UCSD-AML1 (cell line): ENCODE data around the gene EBP.

Experiments used
- DNase-seq: peaks from one replicate; lab custom pipeline; 2025; ENCODE audit not compliant: unreplicated experiment; lab: John Stamatoyannopoulos, UW

Gene EBP

GRCh38 chrX:48492293-48492910, 29.2 kb upstream of the EBP start:
- peak; percentile 26 for DNase-seq

DNA sequence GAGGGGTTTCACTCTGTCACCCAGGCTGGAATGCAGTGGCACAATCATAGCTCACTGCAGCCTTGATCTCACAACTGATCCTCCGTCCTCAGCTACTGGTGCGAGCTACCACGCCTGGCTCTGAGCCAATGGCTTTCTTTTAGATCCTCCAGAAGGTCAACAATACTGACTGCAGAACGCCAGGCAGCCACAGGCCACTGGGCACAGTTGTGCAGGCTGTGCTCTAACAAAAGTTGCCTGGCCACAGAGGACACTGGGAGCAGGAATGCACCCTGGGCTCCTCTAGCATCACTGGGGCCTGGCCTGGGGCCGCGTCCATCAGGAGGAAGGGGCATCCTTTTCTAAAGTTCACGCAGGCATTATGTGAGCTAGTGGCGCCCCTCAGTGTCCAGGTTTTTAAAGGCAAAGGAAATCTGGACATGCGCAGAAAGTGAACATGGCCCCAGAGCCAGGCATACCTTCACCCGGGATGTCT, 27.7 kb upstream of the EBP start:
- DNase-seq, result no peak

DNA sequence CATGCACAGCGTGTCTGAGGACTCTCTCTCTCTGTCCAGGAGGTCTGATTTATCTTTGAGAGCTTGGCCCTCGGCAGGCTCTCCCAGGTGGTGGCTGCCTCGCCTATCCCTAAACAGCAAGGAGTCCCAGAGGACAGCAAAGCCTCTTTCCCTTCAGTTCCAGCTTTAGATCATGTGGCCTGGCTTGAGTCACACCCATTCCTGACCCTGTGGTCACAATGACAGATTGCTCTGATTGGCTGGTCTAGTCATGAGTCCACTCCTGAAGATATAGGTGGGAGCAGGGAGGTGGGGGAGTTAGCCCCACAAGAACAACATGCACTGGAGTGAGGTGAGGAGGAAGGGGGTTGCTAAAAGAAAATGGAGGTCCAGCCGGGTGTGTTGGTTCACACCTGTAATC, 24.9 kb upstream of the EBP start:
- no peak for DNase-seq

GRCh38 chrX:48497871-48498270, 23.7 kb upstream of the EBP start:
- DNase-seq, result no peak

DNA sequence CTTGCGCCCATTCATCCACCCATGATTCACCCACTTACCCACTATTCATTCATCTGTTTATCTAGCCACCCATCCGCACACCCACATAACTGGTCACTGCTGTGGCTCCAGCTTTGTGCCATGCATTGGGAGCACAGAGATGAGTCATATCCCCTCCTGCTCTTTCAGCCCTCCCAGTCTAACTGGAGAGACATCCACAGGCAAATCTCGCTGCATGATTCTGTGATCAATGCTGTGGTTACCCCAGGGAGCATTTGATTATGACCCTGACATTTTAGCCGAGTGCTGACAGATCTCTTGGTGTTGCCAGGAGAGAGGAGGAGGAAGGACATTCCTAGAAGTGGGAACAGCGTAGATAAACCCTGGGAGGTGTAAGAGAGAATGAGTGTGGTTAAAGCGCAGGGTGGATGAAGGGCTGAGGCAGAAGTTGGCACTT, 23.2 kb upstream of the EBP start:
- DNase-seq, result no peak

GRCh38 chrX:48504261-48504660, 17.3 kb upstream of the EBP start:
- DNase-seq, result no peak

DNA sequence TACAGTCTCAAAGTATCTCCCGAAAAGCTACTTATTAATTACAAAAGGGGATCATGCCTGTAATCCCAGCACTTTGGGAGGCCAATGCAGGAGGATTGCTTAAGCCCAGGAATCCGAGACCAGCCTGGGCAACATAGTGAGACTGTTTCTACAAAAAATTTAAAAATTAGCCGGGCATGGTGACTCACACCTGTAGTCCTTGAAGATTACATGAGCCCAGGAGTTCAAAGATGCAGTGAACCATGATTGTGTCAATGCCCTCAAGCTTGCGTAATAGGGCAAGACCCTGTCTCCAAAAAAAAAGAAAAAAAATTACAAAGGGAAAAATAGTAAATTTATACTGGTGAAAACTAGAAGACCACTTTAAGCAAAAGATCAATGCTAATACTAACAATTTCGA, 16.1 kb upstream of the EBP start:
- no peak for DNase-seq

GRCh38 chrX:48507246-48507645, 14.4 kb upstream of the EBP start:
- DNase-seq, result no peak

- DNase-seq, result peak; percentile 81
Measured at GRCh38 chrX:48508400-48509244, 13.0 kb upstream of the EBP start, which contains the start of gene PORCN. PORCN (plus strand) TSS chrX:48508992; CDS start chrX:48509821, 829 bp downstream.

DNA sequence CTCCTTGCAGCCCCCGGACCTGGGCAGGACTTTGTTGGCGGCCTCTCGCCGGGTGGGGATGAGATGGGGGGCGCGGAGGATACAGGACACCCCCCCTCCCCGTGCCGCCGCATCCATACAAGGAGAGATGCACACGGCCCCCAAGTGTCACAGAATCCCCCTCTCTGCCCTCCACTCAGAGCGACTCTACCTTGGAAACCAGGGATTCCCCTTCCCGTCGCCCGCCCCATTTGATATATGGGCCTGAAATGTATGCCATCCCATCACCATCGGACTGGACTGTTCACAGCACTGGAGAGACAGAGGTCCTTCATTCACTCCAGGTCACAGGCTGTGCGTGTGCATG, 12.4 kb upstream of the EBP start:
- DNase-seq, result no peak

DNA sequence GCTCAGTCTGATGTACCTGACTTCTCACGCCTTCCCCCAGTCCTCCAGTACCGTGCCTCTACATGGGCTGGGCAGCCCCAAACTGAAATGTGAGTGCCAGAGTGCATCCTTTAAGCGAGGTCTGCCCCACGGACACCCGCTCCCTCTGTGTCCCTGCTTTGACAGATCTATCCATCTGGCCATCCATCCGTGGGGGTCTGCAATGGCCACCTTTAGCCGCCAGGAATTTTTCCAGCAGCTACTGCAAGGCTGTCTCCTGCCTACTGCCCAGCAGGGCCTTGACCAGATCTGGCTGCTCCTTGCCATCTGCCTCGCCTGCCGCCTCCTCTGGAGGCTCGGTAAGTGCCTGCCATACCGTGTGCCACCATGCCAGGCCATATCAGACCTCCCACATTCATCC, 12.0 kb upstream of the EBP start:
- no peak for DNase-seq

DNA sequence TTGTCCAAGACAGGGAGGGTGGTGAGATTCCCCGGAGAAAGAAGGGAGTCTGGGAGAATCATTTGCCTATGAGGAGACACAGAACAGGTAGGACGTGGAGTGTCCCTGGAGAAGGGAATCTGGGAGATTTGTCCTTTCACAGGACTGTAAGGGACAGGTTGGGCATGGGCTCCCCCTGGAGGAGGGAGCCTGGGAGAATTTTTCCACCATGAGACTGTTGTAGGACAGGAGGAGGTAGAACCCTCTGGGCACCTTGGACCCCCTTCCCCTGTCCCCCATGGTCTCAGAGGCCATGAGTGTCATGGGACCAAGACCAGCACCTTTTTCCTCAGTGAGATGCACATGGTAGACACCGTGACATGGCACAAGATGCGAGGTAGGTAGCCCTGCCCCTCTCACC, 10.0 kb upstream of the EBP start:
- DNase-seq, result peak; percentile 14

- DNase-seq, result no peak
Measured at GRCh38 chrX:48512371-48512935, 9.2 kb upstream of the EBP start.

- no peak for DNase-seq
Measured at GRCh38 chrX:48513670-48514069, 7.9 kb upstream of the EBP start.

DNA sequence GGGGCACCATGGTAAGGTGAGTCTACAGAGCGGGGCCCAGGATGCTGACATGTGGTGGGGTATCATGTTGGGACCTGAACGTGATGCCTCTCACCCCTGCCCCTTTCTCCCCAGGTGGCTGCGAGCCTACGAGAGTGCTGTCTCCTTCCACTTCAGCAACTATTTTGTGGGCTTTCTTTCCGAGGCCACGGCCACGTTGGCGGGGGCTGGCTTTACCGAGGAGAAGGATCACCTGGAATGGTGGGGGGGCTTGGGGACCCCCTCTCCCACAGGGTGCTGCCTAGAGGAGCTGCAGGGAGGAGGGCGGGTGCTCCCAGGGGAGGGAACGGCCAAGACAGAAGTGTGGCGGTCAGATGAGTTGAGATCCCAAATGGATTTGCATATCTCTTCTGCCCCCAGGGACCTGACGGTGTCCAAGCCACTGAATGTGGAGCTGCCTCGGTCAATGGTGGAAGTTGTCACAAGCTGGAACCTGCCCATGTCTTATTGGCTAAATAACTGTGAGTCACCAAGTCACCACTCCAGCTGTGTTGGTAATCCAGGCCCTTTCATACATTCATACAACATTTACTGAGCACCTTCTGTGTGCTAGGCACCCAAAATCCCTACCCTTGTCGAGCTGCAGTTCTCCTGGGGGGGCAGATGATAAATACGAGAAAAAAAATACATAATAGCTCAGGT, 7.3 kb upstream of the EBP start:
- no peak for DNase-seq

GRCh38 chrX:48514868-48515460, 6.6 kb upstream of the EBP start:
- no peak for DNase-seq

- DNase-seq, result no peak
Measured at GRCh38 chrX:48515842-48516241, 5.8 kb upstream of the EBP start.

DNA sequence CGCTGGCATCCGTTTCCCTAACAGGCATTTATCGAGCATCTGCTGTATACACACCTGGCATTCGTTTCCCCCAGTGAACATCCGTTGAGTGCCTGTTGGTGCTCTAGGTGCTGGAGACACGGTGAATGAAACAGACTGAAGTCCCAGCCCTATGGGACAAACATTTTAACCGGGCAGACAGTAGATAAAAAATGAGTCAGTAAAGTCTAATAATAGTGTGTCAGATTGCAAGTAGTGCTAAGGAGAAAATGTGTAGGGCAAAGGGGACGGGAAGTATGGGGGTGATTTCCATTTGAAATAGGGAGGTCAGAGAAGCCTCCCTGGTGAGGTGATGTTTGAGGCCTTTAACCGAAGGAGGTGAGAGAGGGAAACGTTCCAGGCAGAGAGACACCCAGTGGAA, 5.3 kb upstream of the EBP start:
- no peak for DNase-seq

GRCh38 chrX:48516987-48517386, 4.6 kb upstream of the EBP start:
- DNase-seq, result no peak

DNA sequence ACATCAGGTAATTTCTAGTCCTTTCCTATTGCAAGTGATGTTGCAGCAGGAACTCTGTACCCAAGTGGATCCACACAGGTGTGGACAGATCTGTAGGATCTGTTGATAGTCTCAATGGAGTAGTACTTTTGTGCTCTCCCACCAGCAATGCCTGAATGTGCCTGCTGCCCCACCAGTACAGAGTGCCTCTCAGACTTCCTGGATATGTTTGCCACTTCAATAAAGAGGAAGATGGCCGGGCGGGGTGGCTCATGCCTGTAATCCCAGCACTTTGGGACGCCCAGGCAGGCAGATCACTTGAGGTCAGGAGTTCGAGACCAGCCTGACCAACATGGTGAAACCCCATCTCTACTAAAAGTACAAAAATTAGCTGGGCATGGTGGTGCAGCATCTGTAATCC, 2.1 kb upstream of the EBP start:
- DNase-seq, result peak; percentile 18

DNA sequence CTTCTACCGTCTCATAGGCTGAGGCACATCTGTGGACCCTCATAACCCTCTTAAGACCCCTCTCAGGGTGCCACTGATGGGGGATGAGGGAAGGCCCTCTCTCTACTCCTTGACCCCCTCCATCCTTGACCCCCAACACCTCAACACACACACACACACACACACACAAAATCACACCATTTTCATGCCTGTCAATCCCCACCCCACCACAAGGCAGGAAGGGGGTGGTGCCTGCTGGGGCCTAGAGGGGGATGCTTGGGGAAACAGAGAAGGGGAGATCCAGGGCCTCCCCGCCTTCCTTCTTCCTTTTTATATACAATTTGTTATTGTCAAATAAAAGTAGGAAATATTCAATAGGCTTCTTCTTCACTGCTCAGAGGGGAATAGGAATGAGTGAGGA, 1.2 kb upstream of the EBP start:
- no peak for DNase-seq
